ENCODE data around the gene DNMT3A. TPM values are rescaled to one million over a fixed set of nuclear protein-coding genes. Genes with fewer than 3 reads are reported as not detected.

The DNMT3A gene
- total and polyA plus RNA-seq, 2 donors (not counting 1 experiment from before 2014, with no cell fraction given) = 8.9 to 24.5 TPM

- intact Hi-C loops (cut with micrococcal nuclease) = no loop called here
- H3K4me3 Mint-ChIP-seq = no peak overlapping the region
- H3K9me3 ChIP-seq (ENCODE audit: control extremely low read depth in 1 of 3, control insufficient read depth in 2 of 3, insufficient read depth in 1 of 3, low read length in 2 of 3) = peaks cover 0 to 3% (median 0%) of the 10 kb centered on the region in 3 donors
These were observed 147.1 kb downstream of the DNMT3A start for GRCh38 chr2:25194576-25195122.

More at GRCh38 chr2:25194576-25195122, 147.1 kb downstream of the DNMT3A start:
- DNase-seq = no peak
- Histone ChIP-seq H3K27me3 (replicated peaks in 1 of 4; ENCODE audit: control extremely low read depth in 1 of 4, control insufficient read depth in 3 of 4, insufficient read depth in 4 of 4, low read length in 3 of 4) (peaks cover 0 to 6% (median 1%) of the 10 kb centered on the region in 4 experiments), H3K79me2 (ENCODE audit: control insufficient read depth, insufficient read depth, low read length) (no peaks in the 10 kb centered on the region), H3K4me2 (replicated peaks; ENCODE audit: low read depth, low read length, poor library complexity, severe bottlenecking) (no peak overlapping the region), H3K36me3 (replicated peaks in 1 of 2; ENCODE audit: control extremely low read depth in 1 of 2, control insufficient read depth in 1 of 2, extremely low read depth in 1 of 2, insufficient read depth in 2 of 2, low read length in 1 of 2) (no peaks in the 10 kb centered on the region), H3K4me1 (ENCODE audit: control insufficient read depth in 2 of 2, insufficient read depth in 2 of 2, low read length in 2 of 2) (peaks cover 0 to 9% of the 10 kb centered on the region in 2 donors), H3K4me3 (ENCODE audit: control extremely low read depth in 1 of 5, extremely low read depth in 1 of 5, insufficient read depth in 1 of 5, low read depth in 2 of 5, low read length in 4 of 5) (no peak overlapping the region), H2AFZ (ENCODE audit: insufficient read depth, low read depth, low read length, poor library complexity, severe bottlenecking) (no peak overlapping the region), H4K20me1 (ENCODE audit: control insufficient read depth, insufficient read depth, low read length, poor library complexity, severe bottlenecking) (no peaks in the 10 kb centered on the region), H3K9ac (ENCODE audit: low read length) (no peak overlapping the region), H3K27ac (ENCODE audit: low read length in 2 of 2) (no peak overlapping the region)
- TF ChIP-seq CTCF (IDR thresholded peaks at IDR 0.05) = no peak
- no peak for TF ChIP-seq EZH2 (IDR thresholded peaks at IDR 0.05; ENCODE audit: borderline replicate concordance, insufficient read depth, low read depth, low read length, poor library complexity, severe bottlenecking)
- no peak for ATAC-seq (ENCODE audit: low read depth)
- ChIA-PET CTCF (interaction anchor here (0.6 to 4.6 kb wide), 5 partner anchors 9 to 785 kb away, joined by 3 to 109 read pairs (median 3); partner anchors contain the start of gene POMC), POLR2A (interaction anchor here (0.6 kb wide), 1 partner anchor 337 kb away, joined by 5 read pairs; no protein-coding TSS in a partner anchor)
- WGBS (ENCODE audit: insufficient coverage) = 91% methylated on average over 9 of the region's 9 CpGs
- Mint-ChIP-seq H3K27me3 (no peaks in the 10 kb centered on the region), H3K9me3 (ENCODE audit: insufficient read depth) (no peaks in the 10 kb centered on the region), H3K4me1 (peaks cover 12% of the 10 kb centered on the region), H3K27ac (no peak overlapping the region)

Measured in B cell (primary cell).